Measurements from ENCODE around the gene LUZP4.
A peak's percentile ranks its signal among the peaks of the same experiment; 100 is the strongest.
"Not testable (repeated sequence)": the region's sequence is repeated elsewhere in the genome, so short reads cannot be mapped to it uniquely, and the experiment has no call there.

LUZP4 gene
- total RNA-seq: 0 reads per million in 3 experiments

GRCh38 chrX:115289465-115289864 is at the start of gene LUZP4:
TSS of gene LUZP4 (plus strand) at chrX:115289715. CDS start at chrX:115289760, 45 bp downstream.
- DNase-seq: no peak

GRCh38 chrX:115251458-115252233 is 37.9 kb upstream of the LUZP4 start:
- DNase-seq: no peak

GRCh38 chrX:115255003-115255402 is 34.5 kb upstream of the LUZP4 start:
- no peak for DNase-seq

GRCh38 chrX:115257711-115258110 is 31.8 kb upstream of the LUZP4 start:
- no peak for DNase-seq

- no peak for DNase-seq
Observed at GRCh38 chrX:115259238-115259875, 30.2 kb upstream of the LUZP4 start.

- no peak for DNase-seq
Observed at GRCh38 chrX:115260330-115260729, 29.2 kb upstream of the LUZP4 start.

- DNase-seq: no peak
Observed at GRCh38 chrX:115261148-115261547, 28.4 kb upstream of the LUZP4 start.

GRCh38 chrX:115264009-115264408 is 25.5 kb upstream of the LUZP4 start:
- DNase-seq: no peak

GRCh38 chrX:115266300-115266699 is 23.2 kb upstream of the LUZP4 start:
- no peak for DNase-seq

GRCh38 chrX:115268421-115268820 is 21.1 kb upstream of the LUZP4 start:
- DNase-seq: no peak

- no peak for DNase-seq
Observed at GRCh38 chrX:115269051-115269683, 20.3 kb upstream of the LUZP4 start.

GRCh38 chrX:115284877-115285276 is 4.6 kb upstream of the LUZP4 start:
- DNase-seq: no peak

GRCh38 chrX:115297189-115297588 is 7.7 kb downstream of the LUZP4 start:
- no peak for DNase-seq

GRCh38 chrX:115311139-115311538 is 21.6 kb downstream of the LUZP4 start:
- no peak for DNase-seq

GRCh38 chrX:115311601-115312001 is 22.1 kb downstream of the LUZP4 start:
- DNase-seq: no peak

- no peak for DNase-seq
Observed at GRCh38 chrX:115318139-115318538, 28.6 kb downstream of the LUZP4 start.

- no peak for DNase-seq
Observed at GRCh38 chrX:115322375-115322774, 32.9 kb downstream of the LUZP4 start.

- no peak for DNase-seq
Observed at GRCh38 chrX:115324194-115324593, 34.7 kb downstream of the LUZP4 start.

- not testable (repeated sequence) for DNase-seq
Observed at GRCh38 chrX:115329282-115329681, 39.8 kb downstream of the LUZP4 start.

- DNase-seq: peak; percentile 23
Observed at GRCh38 chrX:115330498-115331168, 41.1 kb downstream of the LUZP4 start.

- DNase-seq: no peak
Observed at GRCh38 chrX:115332832-115333231, 43.3 kb downstream of the LUZP4 start.

- DNase-seq: no peak
Observed at GRCh38 chrX:115333446-115333845, 43.9 kb downstream of the LUZP4 start.

GRCh38 chrX:115337491-115338144 is 48.1 kb downstream of the LUZP4 start:
- no peak for DNase-seq

Measured in central memory CD4-positive, alpha-beta T cell (primary cell).